ENCODE data around the gene CARD8. TPM values are rescaled to one million over a fixed set of nuclear protein-coding genes. Genes with fewer than 3 reads are reported as not detected.
A peak's percentile ranks its signal among the peaks of the same experiment; 100 is the strongest.

Gene CARD8
- total RNA-seq, 1 donor from 2014 or later: 6.3 TPM

DNA sequence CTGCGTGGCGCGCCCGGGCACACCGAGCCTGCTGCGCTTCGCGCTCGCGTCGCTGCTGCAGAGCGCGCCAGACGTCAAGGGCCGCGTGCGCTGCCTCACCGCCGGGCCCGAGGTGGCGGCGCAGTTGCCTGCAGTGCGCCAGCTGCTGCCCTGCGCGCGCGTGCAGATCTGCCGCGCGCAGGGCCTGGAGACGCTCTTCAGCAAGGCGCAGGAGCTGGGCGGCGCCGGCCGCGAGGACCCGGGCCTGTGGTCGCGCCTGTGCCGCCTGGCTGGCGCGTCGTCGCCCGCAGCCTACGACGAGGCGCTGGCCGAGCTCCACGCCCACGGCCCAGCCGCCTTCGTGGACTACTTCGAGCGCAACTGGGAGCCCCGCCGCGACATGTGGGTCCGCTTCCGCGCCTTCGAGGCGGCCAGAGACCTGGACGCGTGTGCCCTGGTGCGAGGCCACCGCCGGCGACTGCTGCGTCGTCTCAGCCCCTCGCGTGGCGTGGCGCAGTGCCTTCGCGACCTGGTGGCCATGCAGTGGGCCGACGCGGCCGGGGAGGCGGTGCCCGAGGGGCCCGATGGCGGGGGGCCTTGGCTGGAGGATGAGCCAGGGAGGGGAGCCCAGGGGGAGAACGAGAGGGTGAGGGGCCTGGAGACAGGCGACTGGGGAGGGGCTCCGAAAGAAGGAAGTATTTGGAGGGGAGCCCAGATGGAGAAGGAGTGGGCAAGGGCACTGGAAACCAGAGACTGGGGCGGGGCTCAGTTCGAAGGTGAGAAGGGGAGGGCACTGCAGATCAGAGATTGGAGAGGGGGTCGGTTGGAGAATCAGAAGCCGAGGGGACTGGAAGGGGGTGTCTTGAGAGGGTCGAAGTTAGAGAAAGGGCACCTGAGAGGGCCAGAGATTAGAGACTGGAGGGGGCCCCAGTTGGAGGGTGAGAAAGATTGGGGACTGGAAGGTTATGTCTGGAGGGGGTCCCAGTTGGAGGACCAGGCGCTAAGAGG lies 60.6 kb downstream of the CARD8 start:
- no peak overlapping the region for H3K4me3 ChIP-seq (ENCODE audit: low read depth, low read length)
- TF ChIP-seq, protein P1, sequence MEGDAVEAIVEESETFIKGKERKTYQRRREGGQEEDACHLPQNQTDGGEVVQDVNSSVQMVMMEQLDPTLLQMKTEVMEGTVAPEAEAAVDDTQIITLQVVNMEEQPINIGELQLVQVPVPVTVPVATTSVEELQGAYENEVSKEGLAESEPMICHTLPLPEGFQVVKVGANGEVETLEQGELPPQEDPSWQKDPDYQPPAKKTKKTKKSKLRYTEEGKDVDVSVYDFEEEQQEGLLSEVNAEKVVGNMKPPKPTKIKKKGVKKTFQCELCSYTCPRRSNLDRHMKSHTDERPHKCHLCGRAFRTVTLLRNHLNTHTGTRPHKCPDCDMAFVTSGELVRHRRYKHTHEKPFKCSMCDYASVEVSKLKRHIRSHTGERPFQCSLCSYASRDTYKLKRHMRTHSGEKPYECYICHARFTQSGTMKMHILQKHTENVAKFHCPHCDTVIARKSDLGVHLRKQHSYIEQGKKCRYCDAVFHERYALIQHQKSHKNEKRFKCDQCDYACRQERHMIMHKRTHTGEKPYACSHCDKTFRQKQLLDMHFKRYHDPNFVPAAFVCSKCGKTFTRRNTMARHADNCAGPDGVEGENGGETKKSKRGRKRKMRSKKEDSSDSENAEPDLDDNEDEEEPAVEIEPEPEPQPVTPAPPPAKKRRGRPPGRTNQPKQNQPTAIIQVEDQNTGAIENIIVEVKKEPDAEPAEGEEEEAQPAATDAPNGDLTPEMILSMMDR (conservative IDR thresholded peaks at IDR 0.05; ENCODE audit: low read depth, low read length): no peak
- no peak for DNase-seq (ENCODE audit: low read depth)

DNA sequence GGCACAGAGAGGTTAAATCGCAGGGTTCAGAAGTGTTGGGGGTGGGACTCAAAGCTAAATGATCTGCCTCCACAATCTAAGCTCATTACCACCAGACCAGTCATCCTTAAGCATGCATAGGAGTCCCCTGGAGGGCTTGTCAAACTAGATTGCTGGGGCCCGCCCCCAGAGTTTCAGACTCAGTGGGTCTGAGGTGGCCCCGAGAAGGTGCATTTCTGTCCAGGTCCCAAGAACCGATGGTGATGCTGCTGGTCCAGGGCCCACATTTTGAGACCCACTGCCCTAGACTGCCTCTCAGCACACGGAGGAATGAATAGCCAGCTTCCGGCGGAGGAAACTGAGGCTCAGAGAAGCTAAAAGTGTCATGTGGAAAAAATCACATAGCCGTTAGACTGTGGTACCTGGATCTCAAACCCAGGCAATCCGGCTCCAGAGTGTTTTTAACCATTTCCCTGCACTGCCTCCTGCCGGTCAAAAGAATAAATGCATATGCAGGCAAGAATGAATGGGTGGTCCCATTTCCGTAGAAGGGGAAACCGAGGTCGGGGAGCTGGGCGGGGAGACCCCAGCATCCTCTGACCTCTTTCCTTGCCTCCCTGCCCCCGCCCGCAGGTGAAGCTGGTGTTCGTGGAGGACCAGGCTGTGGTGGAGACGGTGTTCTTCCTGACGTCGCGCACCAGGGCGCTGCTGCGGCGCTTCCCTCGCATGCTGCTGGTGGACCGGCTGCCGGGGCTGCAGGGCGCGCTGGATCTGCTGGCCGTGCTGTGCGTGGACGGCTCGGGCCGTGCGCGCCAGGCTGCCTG lies 61.5 kb downstream of the CARD8 start:
- no peak for DNase-seq (ENCODE audit: low read depth)
- H3K4me3 ChIP-seq (ENCODE audit: low read depth, low read length): no peak overlapping the region
- TF ChIP-seq, protein P1 (conservative IDR thresholded peaks at IDR 0.05; ENCODE audit: low read depth, low read length): peak; percentile 61

DNA sequence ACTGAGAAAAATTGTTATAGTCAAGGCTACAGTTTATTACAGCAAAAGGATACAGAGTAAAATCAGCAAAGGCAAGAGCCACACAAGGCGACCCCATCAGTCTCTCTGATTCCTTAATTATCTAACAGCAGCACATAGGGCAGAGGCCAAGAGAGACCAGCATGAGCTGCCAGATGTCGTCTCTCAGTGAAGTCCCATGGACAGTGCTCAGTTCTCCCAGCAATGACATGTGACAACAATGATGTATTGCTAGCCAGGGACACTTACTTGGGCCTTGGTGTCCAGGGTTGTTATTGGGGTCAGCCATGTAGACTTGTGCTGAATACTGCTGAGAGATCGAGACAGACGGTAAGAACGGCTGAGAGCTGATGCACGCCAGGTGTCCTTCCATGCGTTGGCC lies 63.0 kb downstream of the CARD8 start:
- TF ChIP-seq, protein P1 (conservative IDR thresholded peaks at IDR 0.05; ENCODE audit: low read depth, low read length): no peak
- no peak for DNase-seq (ENCODE audit: low read depth)

DNA sequence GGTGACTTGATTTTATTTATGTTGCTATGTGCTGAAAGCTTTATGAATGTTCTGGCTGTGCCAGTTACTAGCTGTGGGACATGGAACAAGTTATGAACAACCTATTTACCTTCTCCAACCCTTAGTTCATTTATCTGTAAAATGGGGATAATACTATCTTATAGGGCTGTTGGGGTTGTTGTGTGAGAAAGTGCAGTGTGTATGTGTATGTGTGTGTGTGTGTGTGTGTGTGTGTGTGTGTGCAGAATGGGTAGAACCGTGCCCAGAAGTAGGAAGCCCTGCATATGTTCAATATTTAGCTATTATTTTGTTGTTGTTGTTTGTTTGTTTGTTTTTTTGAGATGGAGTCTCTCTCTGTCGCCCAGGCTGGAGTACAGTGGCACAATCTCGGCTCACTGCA lies 64.8 kb downstream of the CARD8 start:
- TF ChIP-seq, protein P1 (conservative IDR thresholded peaks at IDR 0.05; ENCODE audit: low read depth, low read length): no peak
- no peak overlapping the region for H3K4me3 ChIP-seq (ENCODE audit: low read depth, low read length)
- no peak for DNase-seq (ENCODE audit: low read depth)

More for the DNA sequence above, 63.0 kb downstream of the CARD8 start:
- no peak overlapping the region for H3K4me3 ChIP-seq (ENCODE audit: low read depth, low read length)

DNA sequence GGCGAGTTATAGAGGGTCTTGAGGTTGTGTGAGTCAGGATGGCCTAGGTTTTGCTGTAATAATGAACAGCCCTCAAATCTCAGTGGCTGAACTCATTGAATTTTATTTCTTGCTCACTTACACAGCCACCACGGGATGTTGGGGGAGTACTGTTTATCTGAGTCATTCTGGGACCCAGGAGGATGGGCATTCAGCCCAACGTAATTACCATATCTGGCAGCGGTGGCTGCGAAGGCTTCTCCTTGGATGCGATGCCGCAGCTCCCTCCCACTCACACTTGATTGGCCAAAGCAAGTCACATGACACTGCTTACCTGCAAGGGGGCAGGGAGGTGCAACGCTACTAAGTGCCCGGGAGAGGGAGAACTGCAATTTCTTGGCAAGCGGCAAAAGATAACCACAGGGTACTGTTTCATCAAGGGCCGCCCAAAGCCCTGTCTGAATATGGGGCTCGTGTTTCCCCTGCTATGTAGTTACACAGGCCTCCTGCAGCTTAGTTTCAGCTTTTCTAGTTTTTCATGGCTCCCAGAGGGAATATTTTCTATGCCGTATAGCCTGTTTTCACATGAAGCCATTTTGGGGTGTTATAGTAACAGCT lies 65.3 kb downstream of the CARD8 start:
- no peak for DNase-seq (ENCODE audit: low read depth)
- TF ChIP-seq, protein P1 (conservative IDR thresholded peaks at IDR 0.05; ENCODE audit: low read depth, low read length): peak; percentile 30
- no peak overlapping the region for H3K4me3 ChIP-seq (ENCODE audit: low read depth, low read length)

DNA sequence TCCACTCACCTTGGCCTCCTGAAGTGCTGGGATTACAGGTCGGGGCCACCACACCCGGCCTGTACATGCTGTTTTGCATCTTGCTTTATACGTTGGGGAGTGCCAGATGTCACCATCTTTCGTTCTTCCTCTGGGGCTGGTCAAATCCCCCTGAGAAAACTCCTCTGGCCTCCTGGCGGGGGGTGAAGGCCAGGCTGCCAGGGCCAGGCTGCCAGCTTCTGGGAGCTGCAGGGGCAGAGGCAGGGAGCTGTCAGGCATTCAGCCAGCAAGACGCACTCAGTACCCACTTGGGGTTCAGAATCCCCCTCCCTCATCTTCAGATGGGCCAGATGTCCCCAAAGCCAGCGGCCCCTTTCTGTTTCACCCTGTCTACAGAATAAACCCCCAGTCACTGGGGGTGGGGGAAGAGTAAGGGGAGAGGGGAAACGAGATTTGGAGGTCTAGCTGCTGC lies 69.1 kb downstream of the CARD8 start:
- no peak for DNase-seq (ENCODE audit: low read depth)
- TF ChIP-seq, protein P1 (conservative IDR thresholded peaks at IDR 0.05; ENCODE audit: low read depth, low read length): no peak
- H3K4me3 ChIP-seq (ENCODE audit: low read depth, low read length): no peak overlapping the region
